Spleen (tissue), 7 donors: ENCODE data around the gene NDUFB8.

Experiments used
- CTCF ChIP-seq, 11 experiments: fragments of 200-600 bp in 7 of 11; fragments of 450-650 bp in 4 of 11; sonication (generic) in 4 of 11; IDR thresholded peaks in 8 of 11; conservative IDR thresholded peaks in 3 of 11; 1 replicate in 7 of 11; 2 replicates in 4 of 11; pipeline versions ENCODE4 v1.4.0 to v1.8.0; 2016 to 2021; ENCODE audit warnings: antibody characterized with exemption in 11 of 11, inconsistent platforms in 4 of 11, mild to moderate bottlenecking in 1 of 11
- POLR2A ChIP-seq, 3 donors: fragments of 450-650 bp; IDR thresholded peaks; one replicate each; pipeline ENCODE4 v1.5.1; 2017; ENCODE audit warnings: antibody characterized with exemption in 3 of 3, mild to moderate bottlenecking in 1 of 3
- POLR2AphosphoS5 ChIP-seq, 3 donors: sonication (generic); formaldehyde crosslinking; IDR thresholded peaks; one replicate each; pipeline ENCODE4 v1.5.1; 2017; ENCODE audit warnings: antibody characterized with exemption in 3 of 3
- donor health status: DM: no; HTN: no; CAD: no; lungs with moderate emphysema.
- donor health status: DM: no; HTN: no; CAD: no.
- donor health status: DM: no; HTN: no; CAD: no.

GRCh38 chr10:100551196-100551595 is 21.5 kb upstream of the NDUFB8 start:
- TF ChIP-seq CTCF (IDR thresholded peaks at IDR 0.05 in 8 of 11, conservative IDR thresholded peaks at IDR 0.05 in 3 of 11) (no peak), POLR2A (IDR thresholded peaks at IDR 0.05) (no peak), POLR2AphosphoS5 (IDR thresholded peaks at IDR 0.05) (no peak)
